Mesothelial cell of epicardium (in vitro differentiated cells): Measurements from ENCODE around the gene PHLDA2. TPM values are rescaled to one million over a fixed set of nuclear protein-coding genes. Genes with fewer than 3 reads are reported as not detected.
A peak's percentile ranks its signal among the peaks of the same experiment; 100 is the strongest.
"Not testable (repeated sequence)": the region's sequence is repeated elsewhere in the genome, so short reads cannot be mapped to it uniquely, and the experiment has no call there.

ENCODE experiments used
- DNase-seq, 2 experiments: peaks; one replicate each; pipeline ENCODE4 v3.0.0; 2021; ENCODE audit warnings: low spot score in 2 of 2; ENCODE audit not compliant: unreplicated experiment in 2 of 2
- H3K27ac Mint-ChIP-seq: 2 replicates; pipeline ENCODE4 v1.8.0; 2021; ENCODE audit warnings: mixed read lengths
- H3K27me3 Mint-ChIP-seq: 2 replicates; pipeline ENCODE4 v1.8.0; 2021; ENCODE audit warnings: low read depth, mixed read lengths
- H3K36me3 Mint-ChIP-seq: 2 replicates; pipeline ENCODE4 v1.8.0; 2021; ENCODE audit warnings: mixed read lengths
- H3K4me1 Mint-ChIP-seq: 2 replicates; pipeline ENCODE4 v1.8.0; 2021; ENCODE audit warnings: mixed read lengths
- H3K4me3 Mint-ChIP-seq: 2 replicates; pipeline ENCODE4 v1.8.0; 2021; ENCODE audit warnings: mild to moderate bottlenecking, moderate library complexity, mixed read lengths
- H3K9me3 Mint-ChIP-seq: 2 replicates; pipeline ENCODE4 v1.8.0; 2021; ENCODE audit warnings: mixed read lengths
- total RNA-seq: library from RNA; stranded (reverse); gene quantifications from 3 replicates; pipeline ENCODE4 v1.2.1, GENCODE V29; 2021
- TF ChIP-seq, protein P1 (sequence below): fragments of 200-600 bp; sonication (generic); IDR thresholded peaks from one replicate; pipeline ENCODE4 v1.5.0; 2021; ENCODE audit warnings: antibody characterized with exemption; ENCODE audit not compliant: unreplicated experiment

PHLDA2 gene
- total RNA-seq, 1 donor from 2014 or later = 1.9 TPM

DNA sequence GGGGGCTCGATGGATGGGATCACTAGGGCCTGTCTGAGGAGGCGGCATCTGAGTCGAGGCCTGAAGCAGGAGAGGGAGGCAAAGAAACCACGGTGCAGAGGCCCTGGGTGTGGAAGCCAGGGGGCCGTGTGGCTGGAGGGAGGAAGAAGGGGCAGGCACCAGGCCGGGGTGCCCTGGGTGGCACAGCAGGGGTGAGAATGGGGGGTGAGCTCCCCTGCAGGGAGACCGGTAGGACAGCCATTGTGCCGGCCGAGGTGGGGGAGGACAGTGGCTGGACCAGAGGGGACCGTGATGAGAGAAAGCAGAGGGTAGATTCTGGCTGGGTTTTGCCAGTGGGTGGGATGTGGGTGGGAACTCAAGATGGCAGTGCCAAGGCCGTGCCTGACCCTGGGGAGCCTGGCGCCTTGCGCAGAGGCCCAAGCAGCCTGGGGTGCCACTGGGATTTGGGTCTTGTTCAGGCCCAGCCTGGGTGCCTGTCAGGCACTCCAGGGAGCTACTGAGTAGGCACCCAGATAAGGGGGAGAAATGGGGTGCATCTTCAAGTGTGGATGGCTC, 18.7 kb downstream of the PHLDA2 start:
- Mint-ChIP-seq H3K4me3 (no peak overlapping the region), H3K27ac (no peak overlapping the region), H3K27me3 (no peaks in the 10 kb centered on the region), H3K4me1 (peaks cover 10% of the 10 kb centered on the region), H3K36me3 (peaks cover 6% of the 10 kb centered on the region), H3K9me3 (peaks cover 6% of the 10 kb centered on the region)
- DNase-seq = no peak
- TF ChIP-seq, protein P1, sequence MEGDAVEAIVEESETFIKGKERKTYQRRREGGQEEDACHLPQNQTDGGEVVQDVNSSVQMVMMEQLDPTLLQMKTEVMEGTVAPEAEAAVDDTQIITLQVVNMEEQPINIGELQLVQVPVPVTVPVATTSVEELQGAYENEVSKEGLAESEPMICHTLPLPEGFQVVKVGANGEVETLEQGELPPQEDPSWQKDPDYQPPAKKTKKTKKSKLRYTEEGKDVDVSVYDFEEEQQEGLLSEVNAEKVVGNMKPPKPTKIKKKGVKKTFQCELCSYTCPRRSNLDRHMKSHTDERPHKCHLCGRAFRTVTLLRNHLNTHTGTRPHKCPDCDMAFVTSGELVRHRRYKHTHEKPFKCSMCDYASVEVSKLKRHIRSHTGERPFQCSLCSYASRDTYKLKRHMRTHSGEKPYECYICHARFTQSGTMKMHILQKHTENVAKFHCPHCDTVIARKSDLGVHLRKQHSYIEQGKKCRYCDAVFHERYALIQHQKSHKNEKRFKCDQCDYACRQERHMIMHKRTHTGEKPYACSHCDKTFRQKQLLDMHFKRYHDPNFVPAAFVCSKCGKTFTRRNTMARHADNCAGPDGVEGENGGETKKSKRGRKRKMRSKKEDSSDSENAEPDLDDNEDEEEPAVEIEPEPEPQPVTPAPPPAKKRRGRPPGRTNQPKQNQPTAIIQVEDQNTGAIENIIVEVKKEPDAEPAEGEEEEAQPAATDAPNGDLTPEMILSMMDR = no peak

DNA sequence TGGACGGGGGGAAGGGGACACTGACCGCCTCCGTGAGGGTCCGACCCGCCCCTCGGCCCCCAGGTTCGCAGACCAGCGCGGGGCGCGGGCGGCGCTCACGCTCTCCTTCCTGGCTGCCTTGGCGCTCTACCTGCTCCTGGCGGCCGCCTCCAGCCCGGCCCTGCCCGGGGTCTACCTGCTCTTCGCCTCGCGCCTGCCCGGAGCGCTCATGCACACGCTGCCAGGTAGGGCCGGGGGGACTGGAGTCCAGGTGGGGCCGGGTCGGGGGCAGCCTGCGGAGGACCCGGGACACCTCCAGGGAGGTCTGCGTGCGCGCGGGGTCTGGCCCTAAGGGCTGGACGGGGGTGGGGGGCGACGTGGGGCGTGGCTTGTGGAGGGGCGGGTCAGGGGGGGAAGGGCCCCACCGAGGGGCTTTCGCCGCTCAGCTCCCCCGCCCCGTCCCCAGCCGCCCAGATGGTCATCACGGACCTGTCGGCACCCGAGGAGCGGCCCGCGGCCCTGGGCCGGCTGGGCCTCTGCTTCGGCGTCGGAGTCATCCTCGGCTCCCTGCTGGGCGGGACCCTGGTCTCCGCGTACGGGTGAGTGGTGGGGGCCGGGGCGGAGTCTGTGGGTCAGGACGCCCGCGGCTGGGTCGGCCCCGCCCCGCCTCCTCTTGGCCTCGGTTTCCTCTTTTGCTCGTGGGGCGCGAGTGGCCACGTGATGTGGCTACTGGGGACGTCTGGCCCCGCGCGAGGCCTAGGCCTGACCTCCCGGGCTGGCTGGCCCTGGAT, 19.9 kb downstream of the PHLDA2 start:
- DNase-seq = no peak
- Mint-ChIP-seq H3K27ac (no peak overlapping the region), H3K4me3 (no peak overlapping the region), H3K27me3 (no peaks in the 10 kb centered on the region), H3K4me1 (peaks cover 10% of the 10 kb centered on the region), H3K9me3 (peaks cover 12% of the 10 kb centered on the region), H3K36me3 (peaks cover 14% of the 10 kb centered on the region)
- TF ChIP-seq, protein P1 = no peak

DNA sequence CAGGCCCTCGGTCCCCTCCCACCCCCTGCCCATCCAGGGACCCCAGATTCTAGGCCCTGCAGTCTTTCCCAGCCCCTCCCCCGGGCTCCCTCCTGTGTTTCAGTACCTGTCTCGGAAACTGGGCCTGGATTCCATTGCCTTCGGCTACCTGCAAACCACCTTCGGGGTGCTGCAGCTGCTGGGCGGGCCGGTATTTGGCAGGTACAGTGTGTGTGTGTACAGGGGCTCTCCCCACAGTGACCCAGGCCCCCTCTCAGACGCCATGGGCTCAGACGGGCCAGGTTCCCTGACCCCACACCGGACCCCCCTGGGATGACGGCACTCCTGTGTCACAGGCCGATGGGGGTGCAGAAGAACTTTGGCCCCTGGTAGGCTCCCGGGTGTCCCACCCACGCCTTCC, 21.1 kb downstream of the PHLDA2 start:
- Mint-ChIP-seq H3K27ac (no peak overlapping the region), H3K9me3 (peaks cover 12% of the 10 kb centered on the region), H3K27me3 (no peaks in the 10 kb centered on the region), H3K4me3 (no peak overlapping the region), H3K36me3 (peaks cover 15% of the 10 kb centered on the region), H3K4me1 (peaks cover 13% of the 10 kb centered on the region)
- TF ChIP-seq, protein P1 = no peak
- no peak for DNase-seq

DNA sequence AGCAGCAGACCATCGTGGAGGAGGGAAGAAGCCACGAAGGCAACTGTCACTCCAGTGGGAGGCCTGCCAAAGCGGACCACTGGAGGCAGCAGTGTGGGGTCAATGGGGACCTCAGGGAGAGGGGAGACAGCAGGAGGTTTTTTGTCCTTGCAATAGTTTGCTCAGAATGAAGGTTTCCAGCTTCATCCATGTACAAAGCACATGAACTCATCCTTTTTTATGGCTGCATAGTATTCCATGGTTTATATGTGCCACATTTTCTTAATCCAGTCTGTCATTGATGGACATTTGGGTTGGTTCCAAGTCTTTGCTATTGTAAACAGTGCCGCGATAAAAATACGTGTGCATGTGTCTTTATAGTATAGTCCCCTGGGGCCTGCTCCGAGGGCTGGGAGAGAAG, 23.9 kb downstream of the PHLDA2 start:
- not testable (repeated sequence) for DNase-seq, H3K27ac Mint-ChIP-seq, H3K4me1 Mint-ChIP-seq, H3K27me3 Mint-ChIP-seq, H3K4me3 Mint-ChIP-seq
- Mint-ChIP-seq H3K9me3 (peaks cover 12% of the 10 kb centered on the region), H3K36me3 (peaks cover 15% of the 10 kb centered on the region)

DNA sequence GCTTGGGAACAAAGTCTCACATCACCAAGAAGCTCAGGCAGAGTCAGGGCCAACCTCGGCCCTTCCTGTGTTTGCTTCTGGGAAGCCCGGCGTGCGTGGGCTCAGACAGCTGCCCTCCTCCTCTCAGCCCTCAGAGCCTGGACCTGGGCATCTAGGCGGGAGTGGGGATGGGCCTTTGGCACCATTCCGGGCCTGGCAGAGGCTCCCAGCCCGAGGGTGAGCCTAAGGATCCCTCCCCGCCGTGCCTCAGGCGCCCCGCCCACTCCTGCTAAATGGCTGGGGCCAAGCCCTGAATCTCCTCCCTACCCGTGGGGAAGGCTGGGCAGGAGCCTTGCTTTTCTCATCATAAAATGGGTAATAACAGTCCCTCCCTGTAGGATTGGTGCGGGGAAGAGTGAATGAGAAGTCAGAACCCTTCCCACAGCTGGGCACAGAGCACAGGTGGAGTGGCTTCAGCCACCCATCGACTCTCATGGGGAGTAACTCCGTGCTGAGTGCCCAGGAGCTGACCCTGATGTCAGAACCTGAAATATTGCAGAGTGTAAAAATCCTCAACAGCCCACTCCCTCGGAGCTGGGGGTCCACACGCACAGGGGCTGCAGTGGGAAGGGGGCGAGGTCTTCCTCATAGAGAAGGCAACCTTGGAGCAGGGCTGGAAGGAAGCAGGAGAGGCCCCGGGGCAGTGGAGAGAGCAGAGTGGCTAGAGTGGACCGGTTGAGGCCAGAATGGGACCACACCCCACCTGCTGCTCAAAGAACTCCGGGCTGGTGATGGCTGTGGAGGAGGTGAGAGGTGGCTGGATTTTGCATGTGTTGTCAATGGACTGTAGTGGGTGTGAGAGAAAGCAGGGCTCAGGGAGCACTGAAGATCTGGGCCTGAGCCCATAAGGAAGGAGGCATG, 24.8 kb downstream of the PHLDA2 start:
- H3K36me3 Mint-ChIP-seq = peaks cover 15% of the 10 kb centered on the region
- TF ChIP-seq, protein P1 = no peak
- H3K4me3 Mint-ChIP-seq = no peak overlapping the region
- no peak overlapping the region for H3K27ac Mint-ChIP-seq
- H3K9me3 Mint-ChIP-seq = peaks cover 12% of the 10 kb centered on the region
- no peaks in the 10 kb centered on the region for H3K27me3 Mint-ChIP-seq
- no peak for DNase-seq
- H3K4me1 Mint-ChIP-seq = peaks cover 10% of the 10 kb centered on the region

DNA sequence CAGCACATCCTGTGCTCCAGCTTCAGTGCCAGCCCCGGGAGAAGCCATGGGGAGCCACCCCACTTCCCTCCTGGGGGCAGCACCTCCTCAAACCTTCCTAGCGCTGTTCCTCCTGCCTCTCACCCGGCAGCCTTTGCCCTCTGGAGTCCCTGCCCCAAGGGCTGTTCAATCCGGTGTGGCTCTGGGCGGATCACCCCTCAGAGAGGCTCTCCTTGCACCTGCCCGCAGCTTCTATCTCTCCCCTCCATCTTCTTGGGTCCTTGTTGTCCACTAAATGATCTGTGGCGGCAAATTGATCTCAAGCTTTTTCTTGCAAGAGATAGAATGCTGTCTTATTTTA, 25.6 kb downstream of the PHLDA2 start:
- no peak overlapping the region for H3K27ac Mint-ChIP-seq
- TF ChIP-seq, protein P1 = no peak
- peaks cover 12% of the 10 kb centered on the region for H3K4me1 Mint-ChIP-seq
- H3K4me3 Mint-ChIP-seq = peak overlapping the region; percentile 40
- DNase-seq = no peak
- H3K27me3 Mint-ChIP-seq = no peaks in the 10 kb centered on the region
- peaks cover 12% of the 10 kb centered on the region for H3K9me3 Mint-ChIP-seq
- H3K36me3 Mint-ChIP-seq = peaks cover 15% of the 10 kb centered on the region
